Neural cell (in vitro differentiated cells): Measurements from ENCODE around the gene ATP6V1E1. TPM values are rescaled to one million over a fixed set of nuclear protein-coding genes. Genes with fewer than 3 reads are reported as not detected.

Experiments
- H2AFZ ChIP-seq: fragments of 200-600, 300-800 bp; sonication (generic), shearing (Covaris generic); 2 replicates; pipeline ENCODE4 v1.6.0; 2014; ENCODE audit warnings: low read depth, mild to moderate bottlenecking, antibody characterized with exemption, low read length, moderate library complexity
- H3F3A ChIP-seq: fragments of 200-600 bp; shearing (Covaris generic); 2 replicates; pipeline ENCODE4 v1.6.1; 2016; ENCODE audit warnings: mild to moderate bottlenecking, moderate library complexity, mixed read lengths, antibody characterized with exemption, low read length; ENCODE audit not compliant: insufficient read depth, poor library complexity, severe bottlenecking
- H3K27ac ChIP-seq: fragments of 200-600, 300-800 bp; sonication (generic), shearing (Covaris generic); 2 replicates; pipeline ENCODE4 v1.5.1; 2014; ENCODE audit warnings: mild to moderate bottlenecking, low read length, moderate library complexity
- H3K27me3 ChIP-seq: fragments of 300-800, 200-600 bp; sonication (generic), shearing (Covaris generic); 2 replicates; pipeline ENCODE4 v1.6.0; 2014; ENCODE audit warnings: mild to moderate bottlenecking, low read depth, low read length, moderate library complexity; ENCODE audit not compliant: insufficient read depth
- H3K36me3 ChIP-seq: fragments of 300-800, 200-600 bp; sonication (generic), shearing (Covaris generic); 2 replicates; pipeline ENCODE4 v1.5.1; 2014; ENCODE audit warnings: mild to moderate bottlenecking, antibody characterized with exemption, low read length, moderate library complexity; ENCODE audit not compliant: insufficient read depth
- H3K4me2 ChIP-seq: fragments of 300-800, 200-600 bp; sonication (generic), shearing (Covaris generic); 2 replicates; pipeline ENCODE4 v1.6.0; 2014; ENCODE audit warnings: mild to moderate bottlenecking, low read length
- H3K4me3 ChIP-seq: fragments of 300-800, 200-600 bp; sonication (generic), shearing (Covaris generic); 2 replicates; pipeline ENCODE4 v1.5.1; 2014; ENCODE audit warnings: mild to moderate bottlenecking, low read length, moderate library complexity
- H3K79me2 ChIP-seq: fragments of 200-600 bp; shearing (Covaris generic); replicated peaks from 2 replicates; pipeline ENCODE4 v1.6.0; 2014; ENCODE audit warnings: mild to moderate bottlenecking, low read length, moderate library complexity; ENCODE audit not compliant: insufficient read depth
- H3K9ac ChIP-seq: fragments of 300-800, 200-600 bp; sonication (generic), shearing (Covaris generic); 2 replicates; pipeline ENCODE4 v1.6.1; 2016; ENCODE audit warnings: mild to moderate bottlenecking, low read length, mixed read lengths
- H3K9me2 ChIP-seq: fragments of 200-600 bp; shearing (Covaris generic); 2 replicates; pipeline ENCODE4 v1.6.1; 2016; ENCODE audit warnings: mild to moderate bottlenecking, low read length, mixed read lengths; ENCODE audit not compliant: insufficient read depth
- H3K9me3 ChIP-seq: fragments of 200-600, 300-800 bp; sonication (generic), shearing (Covaris generic); 2 replicates; pipeline ENCODE4 v1.6.1; 2016; ENCODE audit warnings: mild to moderate bottlenecking, mixed run types, low read length, moderate library complexity, mixed read lengths
- H4K20me1 ChIP-seq: fragments of 200-600 bp; shearing (Covaris generic); 2 replicates; pipeline ENCODE4 v1.6.1; 2016; ENCODE audit warnings: mild to moderate bottlenecking, mixed run types; ENCODE audit not compliant: insufficient read depth
- EP300 ChIP-seq: fragments of 450-650 bp; conservative IDR thresholded peaks from 2 replicates; pipeline ENCODE4 v1.6.1; 2014; ENCODE audit warnings: antibody characterized with exemption, mild to moderate bottlenecking, moderate library complexity; ENCODE audit not compliant: poor library complexity, severe bottlenecking
- EZH2 ChIP-seq: fragments of 200-600, 300-800 bp; shearing (Covaris generic), sonication (generic); IDR thresholded peaks from 2 replicates; pipeline ENCODE4 v1.6.1; 2014; ENCODE audit warnings: antibody characterized with exemption, low read length, borderline replicate concordance, mild to moderate bottlenecking; ENCODE audit not compliant: insufficient read depth, poor library complexity, severe bottlenecking
- MXI1 ChIP-seq: fragments of 450-650 bp; conservative IDR thresholded peaks from 2 replicates; pipeline ENCODE4 v1.6.1; 2014; ENCODE audit warnings: antibody characterized with exemption, mild to moderate bottlenecking; ENCODE audit not compliant: poor library complexity, severe bottlenecking
- POLR2AphosphoS5 ChIP-seq: IDR thresholded peaks from 2 replicates; pipeline ENCODE4 v1.6.1; 2012
- RAD21 ChIP-seq: fragments of 450-650 bp; conservative IDR thresholded peaks from 2 replicates; pipeline ENCODE4 v1.6.1; 2014; ENCODE audit warnings: antibody characterized with exemption, mild to moderate bottlenecking, moderate library complexity
- SMC3 ChIP-seq: fragments of 450-650 bp; conservative IDR thresholded peaks from 2 replicates; pipeline ENCODE4 v1.6.1; 2014; ENCODE audit warnings: antibody characterized with exemption, mild to moderate bottlenecking, moderate library complexity; ENCODE audit not compliant: poor library complexity
- TAF1 ChIP-seq: IDR thresholded peaks from 2 replicates; pipeline ENCODE4 v1.6.1; 2012; ENCODE audit warnings: low read depth
- polyA plus RNA-seq: library from polyadenylated mRNA; depleted of rRNA; stranded (reverse); fragments of >200 nt; gene quantifications from 2 replicates; pipeline ENCODE4 v1.2.3, GENCODE V29; 2014
- TF ChIP-seq, protein P1 (sequence below): fragments of 450-650 bp; IDR thresholded peaks from 2 replicates; pipeline ENCODE4 v1.5.1; 2014; ENCODE audit warnings: antibody characterized with exemption, mild to moderate bottlenecking, moderate library complexity; ENCODE audit not compliant: poor library complexity, severe bottlenecking
- TF ChIP-seq, protein P2 (sequence below): IDR thresholded peaks from 2 replicates; pipeline ENCODE4 v1.6.1; 2012; ENCODE audit warnings: borderline replicate concordance

The ATP6V1E1 gene
- polyA plus RNA-seq, 1 donor from 2014 or later: 224 TPM

DNA sequence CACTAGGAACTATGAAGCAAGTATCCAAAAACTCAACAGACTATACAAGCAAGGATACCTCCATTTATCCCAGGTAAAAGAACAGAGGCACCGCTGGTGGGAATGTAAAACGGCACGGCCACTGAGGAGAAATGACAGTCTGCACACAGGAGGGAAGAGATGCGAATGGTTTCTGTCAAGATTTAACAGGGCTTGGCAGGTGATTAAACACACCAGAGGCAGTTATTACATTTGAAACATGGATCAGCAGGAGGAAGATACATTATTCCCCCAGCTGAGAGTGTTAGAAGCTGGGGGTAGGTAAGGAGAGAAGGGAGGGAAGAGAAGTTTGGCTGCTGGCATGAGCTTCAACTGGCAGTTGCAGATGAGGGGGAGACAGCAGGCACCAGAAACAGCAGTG, 30.2 kb downstream of the ATP6V1E1 start:
- Histone ChIP-seq H3K4me2 (no peak overlapping the region), H4K20me1 (no peaks in the 10 kb centered on the region), H3F3A (no peaks in the 10 kb centered on the region), H3K9me2 (no peaks in the 10 kb centered on the region), H3K4me3 (no peak overlapping the region), H3K9me3 (no peaks in the 10 kb centered on the region), H3K27ac (no peak overlapping the region), H3K9ac (no peak overlapping the region), H3K79me2 (no peaks in the 10 kb centered on the region), H3K27me3 (no peaks in the 10 kb centered on the region), H3K36me3 (no peaks in the 10 kb centered on the region), H2AFZ (no peak overlapping the region)
- TF ChIP-seq EZH2 (no peak), MXI1 (no peak), TAF1 (no peak), RAD21 (no peak), EP300 (no peak), POLR2AphosphoS5 (no peak), SMC3 (no peak)
- TF ChIP-seq, protein P1, sequence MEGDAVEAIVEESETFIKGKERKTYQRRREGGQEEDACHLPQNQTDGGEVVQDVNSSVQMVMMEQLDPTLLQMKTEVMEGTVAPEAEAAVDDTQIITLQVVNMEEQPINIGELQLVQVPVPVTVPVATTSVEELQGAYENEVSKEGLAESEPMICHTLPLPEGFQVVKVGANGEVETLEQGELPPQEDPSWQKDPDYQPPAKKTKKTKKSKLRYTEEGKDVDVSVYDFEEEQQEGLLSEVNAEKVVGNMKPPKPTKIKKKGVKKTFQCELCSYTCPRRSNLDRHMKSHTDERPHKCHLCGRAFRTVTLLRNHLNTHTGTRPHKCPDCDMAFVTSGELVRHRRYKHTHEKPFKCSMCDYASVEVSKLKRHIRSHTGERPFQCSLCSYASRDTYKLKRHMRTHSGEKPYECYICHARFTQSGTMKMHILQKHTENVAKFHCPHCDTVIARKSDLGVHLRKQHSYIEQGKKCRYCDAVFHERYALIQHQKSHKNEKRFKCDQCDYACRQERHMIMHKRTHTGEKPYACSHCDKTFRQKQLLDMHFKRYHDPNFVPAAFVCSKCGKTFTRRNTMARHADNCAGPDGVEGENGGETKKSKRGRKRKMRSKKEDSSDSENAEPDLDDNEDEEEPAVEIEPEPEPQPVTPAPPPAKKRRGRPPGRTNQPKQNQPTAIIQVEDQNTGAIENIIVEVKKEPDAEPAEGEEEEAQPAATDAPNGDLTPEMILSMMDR: no peak
- TF ChIP-seq, protein P2, sequence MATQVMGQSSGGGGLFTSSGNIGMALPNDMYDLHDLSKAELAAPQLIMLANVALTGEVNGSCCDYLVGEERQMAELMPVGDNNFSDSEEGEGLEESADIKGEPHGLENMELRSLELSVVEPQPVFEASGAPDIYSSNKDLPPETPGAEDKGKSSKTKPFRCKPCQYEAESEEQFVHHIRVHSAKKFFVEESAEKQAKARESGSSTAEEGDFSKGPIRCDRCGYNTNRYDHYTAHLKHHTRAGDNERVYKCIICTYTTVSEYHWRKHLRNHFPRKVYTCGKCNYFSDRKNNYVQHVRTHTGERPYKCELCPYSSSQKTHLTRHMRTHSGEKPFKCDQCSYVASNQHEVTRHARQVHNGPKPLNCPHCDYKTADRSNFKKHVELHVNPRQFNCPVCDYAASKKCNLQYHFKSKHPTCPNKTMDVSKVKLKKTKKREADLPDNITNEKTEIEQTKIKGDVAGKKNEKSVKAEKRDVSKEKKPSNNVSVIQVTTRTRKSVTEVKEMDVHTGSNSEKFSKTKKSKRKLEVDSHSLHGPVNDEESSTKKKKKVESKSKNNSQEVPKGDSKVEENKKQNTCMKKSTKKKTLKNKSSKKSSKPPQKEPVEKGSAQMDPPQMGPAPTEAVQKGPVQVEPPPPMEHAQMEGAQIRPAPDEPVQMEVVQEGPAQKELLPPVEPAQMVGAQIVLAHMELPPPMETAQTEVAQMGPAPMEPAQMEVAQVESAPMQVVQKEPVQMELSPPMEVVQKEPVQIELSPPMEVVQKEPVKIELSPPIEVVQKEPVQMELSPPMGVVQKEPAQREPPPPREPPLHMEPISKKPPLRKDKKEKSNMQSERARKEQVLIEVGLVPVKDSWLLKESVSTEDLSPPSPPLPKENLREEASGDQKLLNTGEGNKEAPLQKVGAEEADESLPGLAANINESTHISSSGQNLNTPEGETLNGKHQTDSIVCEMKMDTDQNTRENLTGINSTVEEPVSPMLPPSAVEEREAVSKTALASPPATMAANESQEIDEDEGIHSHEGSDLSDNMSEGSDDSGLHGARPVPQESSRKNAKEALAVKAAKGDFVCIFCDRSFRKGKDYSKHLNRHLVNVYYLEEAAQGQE: no peak

DNA sequence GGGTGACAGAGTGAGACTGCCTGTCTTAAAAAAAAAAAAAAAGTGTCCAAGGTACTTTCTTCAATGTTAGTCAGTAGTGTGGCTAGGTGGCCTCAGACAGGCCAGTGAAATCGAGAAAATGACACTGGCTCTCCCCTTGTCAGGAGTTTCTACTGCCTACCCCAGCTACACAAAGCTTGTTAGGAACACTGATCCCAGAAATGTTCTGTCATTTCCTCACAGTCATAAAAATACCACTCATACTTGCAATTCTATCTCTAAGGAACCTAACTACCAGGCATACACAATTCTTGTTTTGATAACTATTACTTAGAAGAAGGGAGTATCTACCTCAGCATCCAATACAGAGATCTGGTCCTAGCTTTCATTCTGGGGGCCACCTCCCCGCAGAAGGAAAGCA, 31.3 kb downstream of the ATP6V1E1 start:
- no peaks in the 10 kb centered on the region for H3K36me3 ChIP-seq
- no peak overlapping the region for H3K27ac ChIP-seq
- H3K79me2 ChIP-seq: no peaks in the 10 kb centered on the region
- H3K9ac ChIP-seq: no peak overlapping the region
- no peaks in the 10 kb centered on the region for H3K27me3 ChIP-seq
- no peaks in the 10 kb centered on the region for H3F3A ChIP-seq
- no peak overlapping the region for H3K4me3 ChIP-seq
- TF ChIP-seq, protein P2: no peak
- TF ChIP-seq RAD21 (no peak), SMC3 (no peak), EP300 (no peak), MXI1 (no peak), POLR2AphosphoS5 (no peak), EZH2 (no peak), TAF1 (no peak)
- TF ChIP-seq, protein P1: no peak
- no peak overlapping the region for H3K4me2 ChIP-seq
- H4K20me1 ChIP-seq: no peaks in the 10 kb centered on the region
- no peaks in the 10 kb centered on the region for H3K9me2 ChIP-seq
- no peaks in the 10 kb centered on the region for H3K9me3 ChIP-seq
- no peak overlapping the region for H2AFZ ChIP-seq
